HG03066 (cell line): ENCODE data around the gene FHOD3.

Experiments used
- ATAC-seq: cut with Tn5 transposase; IDR thresholded peaks from one replicate; pipeline ENCODE4 v1.9.1; 2021; ENCODE audit warnings: low read depth; ENCODE audit not compliant: unreplicated experiment

Gene FHOD3

DNA sequence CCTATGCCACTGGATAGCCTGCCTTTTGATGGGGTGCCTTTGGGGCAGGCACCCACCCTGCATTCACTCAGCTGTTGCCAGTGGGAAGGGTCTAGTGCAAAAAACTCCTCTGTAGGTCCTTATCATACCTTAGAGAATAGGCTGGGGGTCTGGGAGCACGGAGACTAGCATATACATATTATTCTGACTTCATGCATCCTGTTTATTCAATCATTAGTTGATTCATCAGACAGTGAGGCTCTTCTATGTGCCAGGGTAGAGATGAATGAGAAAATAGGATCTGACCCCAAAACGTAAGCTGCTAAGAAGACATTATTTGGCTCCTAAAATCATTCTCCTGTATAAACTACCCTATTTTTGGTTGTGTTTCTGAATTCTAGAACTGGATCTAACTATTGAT is 378.0 kb downstream of the FHOD3 start:
- no peak for ATAC-seq

- no peak for ATAC-seq
These were observed 379.1 kb downstream of the FHOD3 start for GRCh38 chr18:36676629-36677028.

DNA sequence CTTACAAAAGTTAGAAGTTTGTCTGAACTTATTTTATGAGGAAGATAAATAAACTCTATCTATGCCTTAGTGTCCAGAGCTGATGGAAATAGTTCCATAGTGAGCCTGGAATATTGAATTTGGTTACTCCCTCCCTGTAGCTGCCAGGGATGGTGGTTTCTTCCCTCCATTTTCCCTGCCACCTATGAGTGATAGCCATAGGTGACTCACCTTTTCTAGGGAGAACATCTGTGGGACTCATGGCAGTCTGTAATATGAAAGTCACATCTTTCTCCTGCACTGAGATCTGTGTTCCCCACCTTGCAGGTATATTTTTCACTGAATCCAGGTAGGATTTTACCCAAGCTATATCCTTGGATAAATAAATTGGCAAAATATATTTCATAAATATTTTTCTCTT is 382.5 kb downstream of the FHOD3 start:
- no peak for ATAC-seq

GRCh38 chr18:36685580-36685979 is 388.1 kb downstream of the FHOD3 start:
- no peak for ATAC-seq

- ATAC-seq: no peak
These were observed 390.8 kb downstream of the FHOD3 start for GRCh38 chr18:36688020-36688965.

GRCh38 chr18:36692371-36692770 is 394.9 kb downstream of the FHOD3 start:
- ATAC-seq: no peak

- ATAC-seq: no peak
These were observed 395.4 kb downstream of the FHOD3 start for GRCh38 chr18:36692921-36693332.

DNA sequence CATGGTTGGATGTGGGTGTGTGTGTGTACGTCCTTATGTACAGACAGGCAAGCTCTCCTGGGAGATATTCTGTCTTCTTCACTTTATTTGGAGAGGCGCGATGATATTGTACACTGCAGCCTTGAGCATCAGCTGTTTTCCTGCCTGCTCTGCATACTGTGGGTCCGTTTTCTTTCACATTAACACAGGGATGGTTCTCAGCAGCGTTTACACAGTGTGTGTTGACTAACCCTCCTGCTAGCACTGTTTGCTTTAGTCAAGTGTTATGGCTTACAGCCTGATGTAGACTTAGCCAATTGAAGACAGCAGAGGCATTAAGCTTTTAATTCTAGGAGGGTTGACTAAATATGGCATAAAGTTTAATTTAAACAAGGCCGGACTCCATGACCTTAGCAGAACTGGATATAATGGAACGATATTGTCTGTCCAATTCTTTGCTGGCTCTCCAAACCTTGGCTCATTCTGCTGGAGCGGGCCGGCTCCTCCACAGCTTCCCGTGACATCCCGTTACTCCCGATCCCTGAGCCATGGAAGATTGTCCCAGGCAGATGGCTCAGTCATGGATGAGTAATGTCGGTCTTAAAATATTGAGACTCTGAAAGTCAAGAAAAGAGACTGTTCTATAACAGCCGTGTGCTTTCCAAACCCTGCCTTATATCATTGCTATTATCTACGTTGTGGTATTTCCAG is 396.6 kb downstream of the FHOD3 start:
- no peak for ATAC-seq

DNA sequence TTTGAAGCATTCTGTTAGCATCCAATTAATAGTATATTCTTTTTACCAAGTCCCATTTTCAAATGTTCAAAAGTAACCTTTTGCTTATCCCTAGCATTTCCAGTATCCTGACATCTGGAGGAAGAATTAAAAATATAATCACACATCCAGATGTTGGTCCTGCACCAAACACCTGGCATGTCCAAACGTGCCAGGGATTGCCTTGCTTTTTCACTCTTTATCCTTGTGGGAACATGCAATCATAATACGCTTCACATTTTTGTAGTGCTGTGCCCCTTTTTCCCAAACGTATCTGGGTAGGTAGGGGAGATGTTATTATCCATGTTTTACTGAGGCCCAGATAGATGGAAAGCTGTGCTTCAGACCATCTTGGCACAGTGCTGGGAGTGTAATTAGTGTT is 398.3 kb downstream of the FHOD3 start:
- ATAC-seq: no peak

DNA sequence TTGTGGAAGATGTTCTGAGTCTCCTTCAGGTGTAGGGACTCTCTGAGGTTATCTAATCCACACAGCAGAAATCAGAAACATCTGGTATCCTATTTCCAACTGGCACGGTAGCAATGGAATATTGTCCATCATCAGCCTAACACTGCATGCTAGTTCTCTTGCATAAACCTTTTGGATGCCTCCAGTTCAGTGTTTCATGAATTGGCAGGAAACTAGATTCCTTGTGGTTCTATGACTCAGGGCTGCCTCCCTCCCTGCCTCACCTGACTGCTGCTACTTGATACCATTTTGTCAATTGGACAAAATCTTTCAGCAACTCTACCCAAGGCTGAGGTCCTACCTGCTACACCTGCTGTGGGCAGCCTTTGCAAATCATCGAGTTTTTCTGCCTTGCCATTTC is 400.4 kb downstream of the FHOD3 start:
- no peak for ATAC-seq

GRCh38 chr18:36700955-36701354 is 403.4 kb downstream of the FHOD3 start:
- ATAC-seq: no peak

DNA sequence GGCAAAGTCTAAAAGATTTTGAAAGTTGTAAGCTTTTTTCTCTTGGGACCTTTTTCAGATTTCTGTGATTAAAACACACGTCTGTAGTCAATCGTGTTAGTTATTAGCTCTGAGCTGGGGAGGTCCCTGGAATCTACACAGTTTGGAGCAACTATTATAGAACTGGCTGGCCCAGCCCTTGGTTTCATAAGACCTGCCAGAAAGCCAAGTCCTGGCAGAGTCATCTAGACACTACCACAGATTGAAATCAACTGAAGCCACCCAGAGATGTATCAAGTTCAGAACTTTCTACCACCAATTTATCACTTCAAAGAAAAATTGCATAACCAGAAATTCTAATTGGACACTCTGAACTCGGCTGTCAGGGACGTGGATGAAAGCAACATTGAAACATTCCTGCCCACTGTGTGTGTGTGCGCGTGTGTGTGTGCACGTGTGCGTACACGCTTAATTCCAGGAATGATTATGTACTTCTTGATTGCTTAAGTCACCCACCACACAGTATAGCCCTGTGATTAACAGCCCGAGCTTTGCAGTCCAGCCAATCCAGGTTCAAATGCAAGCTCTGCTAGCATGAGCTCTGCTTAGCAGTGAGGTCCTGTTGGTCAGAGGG is 405.0 kb downstream of the FHOD3 start:
- ATAC-seq: no peak

DNA sequence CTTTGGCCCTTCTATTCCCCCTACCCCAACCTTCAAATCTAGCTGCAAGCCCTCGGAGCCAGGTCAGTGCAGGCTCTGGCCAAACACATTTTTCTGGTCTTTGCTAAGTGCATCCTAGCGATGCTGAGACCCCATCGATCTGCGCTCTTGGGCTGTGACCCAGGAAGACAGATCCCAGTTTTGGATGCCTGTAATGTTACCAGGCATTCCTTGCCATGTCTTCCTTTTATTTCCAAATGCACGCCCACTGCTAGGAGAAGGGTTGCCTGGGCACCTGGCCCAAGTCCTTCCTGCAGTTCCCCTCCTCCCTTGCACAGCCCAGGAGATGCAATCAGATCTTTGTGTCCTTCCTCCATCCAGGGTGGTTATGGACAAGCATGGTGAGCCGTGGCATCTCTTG is 406.6 kb downstream of the FHOD3 start:
- no peak for ATAC-seq

DNA sequence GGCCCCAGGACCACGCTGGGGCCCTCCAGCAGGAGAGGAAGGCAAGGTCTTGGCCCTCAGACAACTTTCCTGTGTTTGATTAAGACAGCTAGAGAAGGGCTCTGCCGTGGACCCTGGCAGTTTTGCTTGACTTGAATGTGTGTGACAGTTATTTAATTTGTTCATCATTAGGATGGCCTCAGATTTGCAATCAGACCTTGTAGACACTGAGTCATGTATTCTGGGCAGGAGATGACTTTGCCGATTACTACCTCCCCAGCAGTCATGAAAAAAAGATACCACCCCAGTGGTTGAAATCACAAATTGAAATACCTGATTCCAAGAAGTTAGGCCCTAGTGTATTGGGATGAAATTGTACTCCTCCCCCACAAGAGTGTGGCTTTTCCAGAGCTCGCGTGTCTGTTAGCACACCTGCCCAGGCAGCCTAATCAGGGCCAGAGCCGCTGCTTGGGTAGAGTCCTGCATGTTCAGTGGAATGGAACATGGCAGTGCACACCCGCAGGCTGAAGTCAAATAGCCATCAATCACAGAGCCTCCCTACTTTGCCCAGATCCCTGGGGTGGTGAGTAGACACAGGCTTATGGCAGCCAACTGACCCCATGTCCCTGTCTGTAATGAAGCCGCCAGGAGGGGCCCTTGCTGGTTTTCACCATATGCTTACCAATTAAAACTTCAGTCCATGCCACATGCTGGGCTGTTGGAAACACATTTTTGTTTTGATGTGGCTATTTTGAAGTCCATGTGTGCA is 408.8 kb downstream of the FHOD3 start:
- ATAC-seq: no peak

GRCh38 chr18:36708366-36708765 is 410.9 kb downstream of the FHOD3 start:
- ATAC-seq: no peak

GRCh38 chr18:36709315-36709714 is 411.8 kb downstream of the FHOD3 start:
- no peak for ATAC-seq

- no peak for ATAC-seq
These were observed 413.7 kb downstream of the FHOD3 start for GRCh38 chr18:36711014-36711725.

DNA sequence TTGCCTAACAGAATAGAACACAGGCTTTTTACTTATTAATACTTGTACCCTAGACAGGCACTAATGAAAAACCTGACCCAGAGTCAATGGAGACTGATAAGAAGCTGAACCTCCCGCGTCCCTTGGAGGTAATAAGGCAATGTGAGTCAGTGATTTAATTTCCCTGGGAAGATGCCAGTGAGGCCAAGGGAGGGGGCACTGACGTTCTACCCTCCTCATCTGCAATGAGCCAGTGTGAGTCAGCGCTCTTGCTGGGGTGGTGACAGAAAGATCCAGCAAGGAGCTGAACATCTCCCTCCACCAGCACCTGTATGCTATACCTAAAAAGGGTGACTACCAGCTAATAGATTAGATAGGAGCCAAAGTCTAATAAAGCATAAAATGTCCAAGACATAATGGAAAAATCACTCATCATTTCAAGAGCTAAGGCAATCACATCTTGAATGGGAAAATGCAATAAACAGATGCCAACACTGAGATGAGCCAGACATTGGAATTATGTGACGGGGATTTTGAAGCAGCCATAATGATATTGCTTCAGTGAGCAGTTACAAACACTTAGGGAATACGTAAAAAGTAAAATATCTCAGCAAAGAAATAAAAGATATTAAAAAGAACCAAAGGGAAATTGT is 414.4 kb downstream of the FHOD3 start:
- ATAC-seq: no peak

DNA sequence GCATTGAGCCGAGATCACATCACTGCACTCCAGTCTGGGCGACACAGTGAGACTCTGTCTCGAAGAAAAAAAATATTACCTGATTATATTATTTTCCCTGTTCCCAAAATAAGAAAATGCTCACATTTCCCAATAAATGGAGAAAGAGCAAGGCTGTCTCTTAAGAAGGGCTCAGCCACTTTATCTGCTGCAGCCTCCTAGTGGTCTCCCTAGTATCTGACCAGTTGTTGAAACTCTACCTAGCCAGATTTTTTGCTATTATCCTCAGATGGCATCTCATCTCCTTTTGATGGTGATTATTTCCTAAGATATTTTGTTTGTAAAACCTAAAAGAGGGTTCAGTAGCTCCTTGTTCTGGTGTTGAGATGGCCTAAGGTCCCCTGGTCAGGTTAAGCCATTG is 417.0 kb downstream of the FHOD3 start:
- ATAC-seq: no peak
